DOHH2 (cell line): ENCODE data around the gene NMNAT2.

Source experiments
- EZH2phosphoT487 ChIP-seq: fragments of 200-600 bp; sonication (generic); IDR thresholded peaks from 2 replicates; pipeline ENCODE4 v1.6.1; 2017; ENCODE audit warnings: borderline replicate concordance, mild to moderate bottlenecking, antibody characterized with exemption, low read length, moderate library complexity, mixed read lengths
- TF ChIP-seq, protein P1 (sequence below): fragments of 200-600 bp; sonication (generic); IDR thresholded peaks from one replicate; pipeline ENCODE4 v1.5.1; 2014; ENCODE audit warnings: antibody characterized with exemption, mild to moderate bottlenecking, low read depth, low read length; ENCODE audit not compliant: poor library complexity, severe bottlenecking

DNA sequence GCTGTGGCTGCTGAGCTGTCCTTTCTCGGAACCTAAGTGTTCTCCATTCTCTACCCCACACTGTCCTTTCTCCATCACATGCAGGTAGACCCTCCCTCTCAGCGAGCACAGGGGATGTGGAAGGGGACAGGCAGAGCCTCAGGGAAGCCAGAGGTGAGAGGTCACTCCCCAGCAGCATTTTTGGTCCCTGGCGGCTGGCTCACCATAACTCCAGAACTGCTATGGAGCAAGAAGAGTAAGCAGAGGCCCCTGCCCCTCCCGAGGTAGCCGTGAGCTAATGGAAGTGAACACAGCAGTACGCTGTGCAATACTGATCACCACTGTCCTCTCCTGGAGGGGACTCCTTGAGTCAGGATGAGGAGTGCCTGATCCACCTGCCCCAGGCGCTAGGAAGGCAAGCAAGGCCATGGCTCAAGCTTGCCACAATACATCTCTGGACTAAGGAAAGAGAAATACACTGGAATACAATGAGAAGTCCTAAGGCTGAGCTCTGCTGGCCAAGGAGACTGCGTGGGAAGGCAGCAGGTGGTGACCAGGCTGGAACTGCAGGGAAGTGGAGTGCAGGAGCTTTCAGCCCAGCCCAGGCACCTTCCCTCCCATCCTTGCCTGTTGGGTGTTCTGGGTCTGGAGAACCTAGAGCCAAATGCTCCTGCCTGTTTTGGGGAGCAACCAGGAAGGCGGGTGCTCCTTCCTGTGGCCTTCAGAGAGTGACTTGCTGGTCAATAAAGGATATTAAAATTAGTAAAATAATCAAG, 135.9 kb downstream of the NMNAT2 start:
- TF ChIP-seq, protein P1, sequence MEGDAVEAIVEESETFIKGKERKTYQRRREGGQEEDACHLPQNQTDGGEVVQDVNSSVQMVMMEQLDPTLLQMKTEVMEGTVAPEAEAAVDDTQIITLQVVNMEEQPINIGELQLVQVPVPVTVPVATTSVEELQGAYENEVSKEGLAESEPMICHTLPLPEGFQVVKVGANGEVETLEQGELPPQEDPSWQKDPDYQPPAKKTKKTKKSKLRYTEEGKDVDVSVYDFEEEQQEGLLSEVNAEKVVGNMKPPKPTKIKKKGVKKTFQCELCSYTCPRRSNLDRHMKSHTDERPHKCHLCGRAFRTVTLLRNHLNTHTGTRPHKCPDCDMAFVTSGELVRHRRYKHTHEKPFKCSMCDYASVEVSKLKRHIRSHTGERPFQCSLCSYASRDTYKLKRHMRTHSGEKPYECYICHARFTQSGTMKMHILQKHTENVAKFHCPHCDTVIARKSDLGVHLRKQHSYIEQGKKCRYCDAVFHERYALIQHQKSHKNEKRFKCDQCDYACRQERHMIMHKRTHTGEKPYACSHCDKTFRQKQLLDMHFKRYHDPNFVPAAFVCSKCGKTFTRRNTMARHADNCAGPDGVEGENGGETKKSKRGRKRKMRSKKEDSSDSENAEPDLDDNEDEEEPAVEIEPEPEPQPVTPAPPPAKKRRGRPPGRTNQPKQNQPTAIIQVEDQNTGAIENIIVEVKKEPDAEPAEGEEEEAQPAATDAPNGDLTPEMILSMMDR = no peak
- TF ChIP-seq EZH2phosphoT487 = no peak
